ENCODE data around the gene GPC5. TPM values are rescaled to one million over a fixed set of nuclear protein-coding genes. Genes with fewer than 3 reads are reported as not detected.

The GPC5 gene
- total RNA-seq, 4 donors from 2014 or later: 0.74 to 1.1 TPM; not detected in 2

GRCh38 chr13:92122186-92122853, 723.9 kb downstream of the GPC5 start:
- DNase-seq (ENCODE audit: low spot score): no peak
- no peak for TF ChIP-seq CTCF (IDR thresholded peaks at IDR 0.05)
- no peak for ATAC-seq (ENCODE audit: low FRiP score)

- no peak for TF ChIP-seq CTCF (IDR thresholded peaks at IDR 0.05)
- ATAC-seq (ENCODE audit: low FRiP score): no peak
- no peak for DNase-seq (ENCODE audit: low spot score)
Measured at GRCh38 chr13:92126399-92126798, 728.0 kb downstream of the GPC5 start.

- ATAC-seq (ENCODE audit: low FRiP score): no peak
- DNase-seq (ENCODE audit: low spot score): no peak
- TF ChIP-seq CTCF (IDR thresholded peaks at IDR 0.05): no peak
Measured at GRCh38 chr13:92135509-92135908, 737.1 kb downstream of the GPC5 start.

GRCh38 chr13:92136449-92137155, 738.2 kb downstream of the GPC5 start:
- TF ChIP-seq CTCF (IDR thresholded peaks at IDR 0.05): no peak
- no peak for DNase-seq (ENCODE audit: low spot score)

GRCh38 chr13:92137520-92137919, 739.1 kb downstream of the GPC5 start:
- no peak for TF ChIP-seq CTCF (IDR thresholded peaks at IDR 0.05)
- DNase-seq (ENCODE audit: low spot score) (no peak), ATAC-seq (ENCODE audit: low FRiP score) (no peak)

More at GRCh38 chr13:92136449-92137155, 738.2 kb downstream of the GPC5 start:
- no peak for ATAC-seq (ENCODE audit: low FRiP score)

GRCh38 chr13:92143766-92144165, 745.3 kb downstream of the GPC5 start:
- ATAC-seq (ENCODE audit: low FRiP score): no peak
- DNase-seq (ENCODE audit: low spot score): no peak
- no peak for TF ChIP-seq CTCF (IDR thresholded peaks at IDR 0.05)

- DNase-seq (ENCODE audit: low spot score) (no peak), ATAC-seq (ENCODE audit: low FRiP score) (no peak)
- no peak for TF ChIP-seq CTCF (IDR thresholded peaks at IDR 0.05)
Measured at GRCh38 chr13:92150606-92151005, 752.2 kb downstream of the GPC5 start.
